HG03342 (cell line): Measurements from ENCODE around the gene DRC7.
"Not testable (repeated sequence)": the region's sequence is repeated elsewhere in the genome, so short reads cannot be mapped to it uniquely, and the experiment has no call there.

Source experiments
- ATAC-seq: cut with Tn5 transposase; IDR thresholded peaks from one replicate; pipeline ENCODE4 v1.9.1; 2021; ENCODE audit warnings: mild to moderate bottlenecking, moderate library complexity; ENCODE audit not compliant: unreplicated experiment

The DRC7 gene

DNA sequence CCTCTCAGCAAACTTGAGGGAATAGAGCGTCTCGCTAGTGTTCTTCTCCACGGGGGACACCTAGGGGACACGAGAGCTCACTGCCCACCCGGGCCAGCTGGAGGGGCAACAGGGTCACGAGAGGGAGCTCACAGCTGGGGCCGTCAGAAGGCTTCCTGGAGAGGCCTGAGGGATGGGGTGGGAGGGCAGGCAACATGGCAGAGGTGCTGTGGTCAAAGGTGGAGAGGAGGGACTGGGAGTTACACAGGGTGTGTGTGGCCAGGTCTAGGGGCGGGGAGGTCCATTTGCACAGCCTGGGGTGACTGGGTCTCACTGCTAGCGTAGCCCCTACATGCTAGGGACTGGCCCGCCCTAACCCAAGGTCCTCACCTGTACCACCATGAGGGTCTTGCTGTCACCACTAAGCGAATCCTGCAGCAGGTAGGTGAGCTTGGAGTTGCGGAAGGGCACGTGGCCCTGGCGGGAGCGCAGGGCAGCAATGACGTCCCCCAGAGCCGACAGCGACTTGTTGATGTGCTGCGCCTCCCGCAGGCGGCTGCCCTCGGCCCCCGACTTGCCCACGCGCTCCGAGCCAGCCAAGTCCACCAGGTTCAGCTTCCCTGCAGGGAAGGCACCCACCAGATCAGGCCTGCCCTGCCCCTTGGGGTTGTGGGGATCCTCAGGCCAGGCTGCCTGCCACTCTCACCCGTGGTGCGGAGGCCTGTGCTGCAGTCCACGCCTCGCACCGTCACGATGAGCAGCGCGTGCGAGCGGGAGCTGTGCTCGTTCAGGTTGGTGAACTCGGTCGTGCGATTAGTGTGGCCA lies 66.0 kb downstream of the DRC7 start:
- no peak for ATAC-seq

DNA sequence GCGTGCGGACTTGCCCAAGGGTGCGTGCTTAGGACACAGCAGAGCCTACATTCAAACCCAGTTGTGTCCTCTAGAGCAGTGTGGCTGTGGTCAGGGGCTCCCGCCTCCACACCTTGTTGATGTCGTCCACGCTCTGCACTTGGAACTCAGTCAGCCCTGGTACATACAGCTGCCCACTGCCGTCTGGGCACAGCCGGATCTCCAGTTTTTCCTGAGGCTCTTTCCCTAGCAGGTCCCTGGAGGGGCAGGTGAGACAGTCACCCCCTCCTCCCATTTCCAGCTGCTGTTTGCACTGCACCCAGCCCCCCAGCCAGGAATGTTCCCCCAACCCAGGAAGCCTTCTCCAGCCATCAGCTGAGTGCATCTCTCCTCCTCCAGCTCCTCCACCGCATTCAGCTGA lies 66.7 kb downstream of the DRC7 start:
- ATAC-seq: no peak

DNA sequence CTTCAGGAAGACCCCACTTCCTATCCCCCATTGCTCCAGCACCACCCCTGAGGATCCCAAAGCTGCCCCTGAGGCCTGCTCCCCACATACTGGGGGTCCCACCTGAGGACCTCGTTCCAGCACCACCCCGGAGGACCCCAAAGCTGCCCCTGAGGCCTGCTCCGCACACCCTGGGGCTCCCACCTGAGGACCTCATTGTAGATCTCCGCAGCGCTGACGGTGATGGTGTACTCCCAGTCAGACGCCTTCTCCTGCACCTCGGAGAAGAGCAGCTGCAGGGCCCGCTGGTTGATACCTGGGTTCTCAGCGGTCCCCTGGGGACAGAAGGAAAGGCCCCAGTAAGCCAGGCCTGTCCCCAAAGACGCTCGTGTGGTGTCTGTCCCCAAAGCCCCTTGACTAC lies 67.4 kb downstream of the DRC7 start:
- ATAC-seq: no peak

DNA sequence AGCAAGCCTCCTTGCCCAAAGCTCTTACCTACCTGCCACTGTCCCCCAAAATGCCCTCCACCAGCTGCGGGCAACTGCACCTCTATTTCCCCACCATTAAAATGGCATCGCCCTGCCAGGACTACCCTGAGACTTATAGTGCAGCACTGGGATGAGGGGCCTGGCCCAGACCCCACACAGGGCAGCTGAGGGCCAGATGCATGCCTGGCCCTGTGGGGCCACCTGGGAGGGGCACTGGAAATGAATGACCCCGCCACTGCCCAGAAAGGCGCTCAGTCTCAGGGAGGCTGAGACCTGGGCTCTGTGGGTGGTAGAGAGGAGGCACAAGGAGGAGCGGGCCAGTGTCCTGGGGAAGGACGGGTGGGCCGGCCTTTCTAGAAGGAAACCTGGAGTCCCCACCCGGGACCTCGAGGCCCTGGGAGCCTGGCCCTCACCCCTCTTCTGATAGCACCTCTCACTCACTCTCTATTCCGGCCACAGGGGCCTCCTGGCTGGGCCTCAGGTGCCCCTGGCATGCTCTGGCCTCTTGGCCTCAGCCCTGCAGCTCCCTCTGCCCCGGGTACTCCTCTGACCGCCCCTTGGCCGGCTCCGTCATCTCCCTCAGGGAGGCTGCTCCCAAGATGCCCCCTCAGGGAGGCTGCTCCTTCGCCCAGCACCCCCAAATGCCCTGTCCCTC lies 67.9 kb downstream of the DRC7 start:
- ATAC-seq: no peak

DNA sequence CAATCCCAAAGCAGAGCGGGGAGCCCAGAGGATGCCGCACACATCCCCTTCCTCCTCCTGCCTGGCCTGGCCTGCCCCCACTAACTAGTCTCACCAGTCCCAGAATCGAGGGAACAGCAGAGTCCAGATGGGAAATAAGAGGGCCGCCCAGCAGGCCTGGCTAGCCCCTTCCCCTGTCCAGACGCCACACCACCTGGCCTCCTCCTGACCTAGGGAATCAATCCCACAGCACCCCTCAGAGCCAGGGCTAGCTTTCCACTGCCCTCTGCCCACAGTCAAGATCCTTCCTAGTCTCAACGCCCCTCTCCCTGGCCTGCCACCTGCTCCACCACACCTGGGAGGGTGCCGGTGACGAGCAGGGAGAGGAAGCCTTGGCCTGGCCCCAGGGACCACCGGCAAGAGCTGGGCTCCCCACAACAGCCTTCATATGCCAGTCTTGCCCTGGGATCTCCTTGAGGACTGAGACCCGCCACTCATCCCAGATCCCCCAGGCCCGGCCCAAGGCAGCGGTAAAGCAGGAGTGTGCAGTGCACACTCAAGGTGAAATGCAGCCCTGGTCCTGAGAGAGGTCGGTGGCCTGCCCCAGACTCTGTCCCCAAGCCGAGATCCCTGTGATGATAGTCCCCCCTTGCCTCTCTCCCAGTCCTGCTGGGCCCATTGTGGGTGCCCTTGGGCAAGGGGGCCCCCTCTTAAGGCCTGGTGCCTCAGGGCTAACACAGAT lies 68.8 kb downstream of the DRC7 start:
- no peak for ATAC-seq

DNA sequence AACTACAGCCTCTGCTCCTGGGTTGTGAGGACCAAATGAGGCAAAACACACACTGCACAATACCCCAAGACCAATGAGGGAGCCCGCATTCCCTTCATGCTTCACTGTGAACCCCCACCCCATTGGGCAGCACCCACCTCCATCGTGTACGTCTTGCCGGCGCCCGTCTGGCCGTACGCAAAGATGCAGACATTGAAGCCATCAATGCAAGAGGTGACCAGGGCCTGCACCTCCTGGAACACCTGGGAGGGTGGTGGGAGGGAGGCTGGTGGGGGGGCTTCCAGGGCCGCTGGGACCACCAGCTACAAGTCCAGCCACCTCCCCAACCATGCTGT lies 69.4 kb downstream of the DRC7 start:
- ATAC-seq: no peak

DNA sequence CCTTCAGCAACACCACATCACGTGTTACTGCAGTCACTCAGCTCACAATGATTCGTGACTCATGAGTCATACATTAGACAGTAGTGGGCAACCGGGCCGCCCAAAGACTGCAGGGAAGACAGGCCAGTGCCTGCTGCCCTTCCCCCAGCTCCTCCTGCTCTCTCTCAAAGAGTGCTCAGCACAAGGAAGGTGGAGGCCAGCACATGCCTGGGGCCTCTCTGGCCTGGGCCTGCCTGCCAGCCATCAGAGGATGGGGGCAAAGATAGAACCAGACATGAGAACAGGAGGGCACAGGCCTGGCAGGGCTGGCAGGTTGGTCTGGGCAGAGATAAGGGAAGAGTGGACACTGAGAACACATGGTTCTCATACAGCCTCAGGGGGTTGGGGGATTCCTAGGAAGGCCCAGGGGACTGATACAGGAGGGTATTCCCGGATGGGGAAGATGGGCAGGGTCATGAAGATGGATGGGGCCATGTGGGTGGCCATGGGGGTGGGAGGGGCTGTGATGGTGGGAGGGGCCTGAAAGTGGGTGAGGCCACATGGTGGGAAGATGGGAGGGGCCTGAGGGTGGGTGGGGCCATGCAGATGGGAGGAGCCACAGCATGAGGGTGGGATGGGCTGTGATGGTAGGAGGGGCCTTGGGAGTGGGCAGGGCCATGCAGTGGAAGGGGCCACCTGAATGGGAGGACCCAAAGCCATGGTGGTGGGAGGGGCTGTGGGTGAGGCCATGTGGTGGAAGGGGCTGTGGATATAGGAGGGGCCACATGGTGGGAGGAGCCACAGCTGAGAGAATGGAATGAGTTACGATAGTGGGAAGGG lies 69.9 kb downstream of the DRC7 start:
- peak; percentile 56 for ATAC-seq

DNA sequence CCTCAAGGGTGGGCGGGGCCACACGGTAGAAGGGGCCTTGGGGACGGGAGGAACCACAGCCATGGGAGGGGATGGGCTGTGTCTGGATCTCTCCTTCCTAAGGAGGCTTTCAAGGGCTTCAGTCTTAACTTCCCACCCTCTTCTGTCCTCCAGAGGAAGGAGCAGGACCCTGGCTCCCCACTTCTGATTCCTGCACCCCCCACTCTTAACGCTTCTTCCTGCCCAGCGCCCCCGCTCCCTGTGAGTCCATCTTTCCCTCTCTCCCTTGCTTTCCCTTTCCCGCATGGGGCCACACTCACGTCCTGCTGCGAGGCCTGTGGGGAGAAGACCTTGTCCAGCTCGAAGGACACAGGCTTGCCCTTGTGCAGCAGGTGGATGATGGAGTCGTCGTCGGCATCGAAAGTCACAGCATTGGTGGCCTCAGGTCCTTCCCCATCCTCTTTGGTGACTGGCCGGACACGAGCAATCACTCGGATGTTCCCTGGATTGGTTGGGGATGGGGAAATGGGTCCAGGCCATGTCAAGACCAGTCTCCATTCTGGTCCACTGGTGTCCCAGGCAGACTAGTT lies 70.6 kb downstream of the DRC7 start:
- ATAC-seq: no peak

DNA sequence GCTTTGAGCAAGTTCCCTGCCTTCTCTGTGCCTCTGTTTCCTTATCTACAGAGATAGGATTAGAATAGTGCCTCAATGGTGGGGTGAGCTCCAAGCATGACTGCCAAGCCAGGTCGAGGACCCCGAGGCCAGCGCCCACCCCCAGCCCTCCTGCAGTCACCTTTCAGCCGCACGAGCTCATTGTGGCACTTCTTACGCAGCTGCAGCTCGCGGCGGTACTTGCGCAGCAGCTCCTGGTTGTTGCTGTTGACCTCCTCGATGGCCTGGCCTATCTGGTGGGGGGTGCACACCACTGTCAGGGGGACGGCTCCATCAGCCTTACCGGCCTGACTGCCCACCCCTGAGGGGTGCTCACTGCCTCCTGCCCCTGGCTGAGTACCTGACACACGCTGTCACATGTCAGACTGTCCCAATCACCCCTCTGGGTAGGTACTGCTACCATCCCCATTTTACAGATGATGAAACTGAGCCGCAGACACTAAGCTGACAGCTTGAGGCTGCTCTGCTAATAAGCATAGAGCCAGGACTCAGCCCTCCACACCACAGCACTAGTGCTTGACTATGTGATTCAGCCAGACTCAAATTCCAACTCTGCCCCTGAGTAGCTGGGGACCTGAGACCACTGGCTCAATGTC lies 72.2 kb downstream of the DRC7 start:
- ATAC-seq: no peak

DNA sequence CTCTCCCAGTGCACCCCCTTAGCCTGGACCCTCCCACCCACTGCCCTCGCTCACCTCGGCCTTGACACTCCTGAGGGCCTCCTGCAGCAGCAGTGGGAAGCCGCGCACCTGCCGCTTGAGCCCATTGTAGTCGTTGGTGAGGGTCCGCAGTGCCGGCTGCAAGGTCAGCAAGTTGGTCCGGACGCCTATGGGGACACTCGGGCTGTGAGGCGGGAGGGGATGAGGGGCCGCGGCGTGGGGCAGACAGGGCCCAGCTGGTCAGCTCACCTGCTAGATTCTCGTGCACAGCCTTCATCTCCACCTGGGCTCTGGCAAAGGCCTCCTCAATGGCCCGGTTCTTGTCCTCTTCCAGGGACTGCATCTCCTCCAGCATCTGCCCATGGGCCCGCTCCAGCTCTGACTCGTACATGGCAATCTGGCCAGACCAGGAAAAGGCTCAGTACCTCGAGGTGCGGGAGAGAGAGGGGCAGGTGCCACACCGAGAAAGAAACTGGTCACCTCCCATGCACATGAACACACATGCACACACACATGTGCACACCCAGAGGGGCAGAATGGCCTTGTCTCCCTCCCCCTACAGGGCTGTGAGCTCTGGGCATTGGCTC lies 75.0 kb downstream of the DRC7 start:
- ATAC-seq: no peak

DNA sequence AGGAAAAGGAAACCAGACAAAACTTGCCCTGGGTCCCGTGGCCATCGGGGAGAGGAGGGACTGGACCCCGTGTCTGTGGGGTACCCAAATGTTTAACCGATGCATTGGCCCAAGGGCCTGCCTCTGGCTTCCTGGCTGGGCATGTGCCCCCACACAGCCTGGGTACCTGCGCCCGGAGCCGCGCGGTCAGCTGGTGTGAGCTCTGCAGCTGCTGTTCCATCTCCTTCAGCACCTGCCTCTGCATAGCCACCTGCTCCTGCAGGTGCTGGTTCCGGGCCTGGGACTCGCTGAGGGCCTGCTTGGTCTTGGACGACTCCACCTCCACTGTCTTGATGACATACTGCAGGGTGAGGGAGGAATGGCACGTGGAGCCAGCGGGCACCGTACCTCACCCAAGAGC lies 75.8 kb downstream of the DRC7 start:
- ATAC-seq: no peak

DNA sequence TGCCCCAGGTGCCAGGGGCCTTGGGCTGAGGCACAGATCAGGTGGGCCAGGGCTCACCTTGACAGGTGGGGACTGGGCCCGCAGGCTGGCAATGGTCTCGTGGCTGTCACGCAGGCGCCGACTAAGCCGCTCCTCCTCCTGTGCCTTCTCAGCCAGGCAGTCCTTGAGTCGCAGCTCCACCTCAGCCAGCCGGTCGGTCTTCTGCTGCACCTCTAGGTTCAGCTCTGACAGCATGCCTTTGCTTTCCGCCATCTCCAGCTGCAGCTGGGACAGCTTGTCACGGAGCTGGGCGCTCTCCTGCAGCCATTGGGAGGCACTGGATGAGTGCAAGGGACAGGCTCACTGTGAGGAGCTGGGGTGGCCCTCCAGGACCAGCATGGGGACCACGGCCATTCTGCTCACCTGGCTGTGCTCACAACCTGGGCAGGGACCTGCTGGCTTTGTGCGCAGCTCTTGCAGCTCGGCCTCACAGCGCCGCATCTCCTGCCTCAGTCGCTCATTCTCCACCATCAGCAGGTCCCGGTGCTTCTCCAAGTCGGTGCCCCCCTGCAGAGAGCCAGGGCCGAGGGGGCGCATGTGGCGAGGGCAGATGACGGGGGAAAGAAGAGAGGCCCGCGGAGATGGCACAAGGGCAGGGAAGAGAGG lies 76.7 kb downstream of the DRC7 start:
- no peak for ATAC-seq

DNA sequence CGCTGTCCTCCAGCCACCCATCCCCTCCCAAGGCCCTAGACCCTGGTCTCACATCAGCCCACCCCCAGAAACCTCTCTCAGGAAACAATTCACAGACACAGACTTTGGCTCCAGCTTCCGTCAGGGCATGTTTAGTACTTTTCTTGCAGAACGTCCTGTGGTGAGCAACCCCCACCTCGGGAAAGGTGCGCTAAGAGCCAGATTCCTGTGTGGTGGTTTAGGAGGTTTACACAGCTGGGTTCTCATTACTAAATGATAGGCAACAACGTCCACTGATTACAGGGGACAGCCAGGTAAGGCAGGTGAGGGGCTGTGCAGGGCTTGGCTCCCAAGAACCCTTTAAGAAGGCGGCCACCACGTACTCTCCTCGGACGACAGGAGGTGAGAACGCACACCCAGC lies 78.4 kb downstream of the DRC7 start:
- no peak for ATAC-seq

DNA sequence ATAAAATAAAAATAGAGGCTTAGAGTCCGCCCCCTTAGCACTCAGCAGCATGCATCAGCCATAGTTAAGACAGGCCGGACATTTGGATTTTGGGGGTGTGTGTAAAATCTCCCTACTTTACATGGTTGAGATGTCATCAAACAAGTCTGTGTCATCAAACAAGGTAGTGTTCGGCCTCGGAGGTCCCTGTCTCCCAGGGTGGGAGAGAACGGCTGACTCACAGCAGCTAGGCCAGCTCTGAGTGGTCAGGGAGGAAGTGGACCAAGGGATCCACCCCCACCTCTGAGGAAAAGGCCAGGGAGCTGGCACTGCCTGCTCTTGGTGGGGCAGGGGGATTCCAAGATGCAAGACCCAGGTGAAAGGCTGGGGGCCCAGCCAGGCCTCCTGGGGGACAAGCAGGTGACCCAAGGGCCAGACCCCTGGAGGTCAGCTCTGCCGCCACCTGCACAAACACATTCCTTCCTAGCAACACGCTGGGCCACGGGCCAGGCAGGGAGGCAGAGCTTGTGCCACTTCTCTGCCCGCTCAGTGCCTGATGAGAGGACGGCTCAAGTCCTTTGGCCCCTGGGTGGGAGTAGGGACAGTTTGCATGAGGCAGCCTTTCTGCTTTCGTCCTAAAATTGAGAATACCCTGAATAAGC lies 79.2 kb downstream of the DRC7 start:
- ATAC-seq: no peak

DNA sequence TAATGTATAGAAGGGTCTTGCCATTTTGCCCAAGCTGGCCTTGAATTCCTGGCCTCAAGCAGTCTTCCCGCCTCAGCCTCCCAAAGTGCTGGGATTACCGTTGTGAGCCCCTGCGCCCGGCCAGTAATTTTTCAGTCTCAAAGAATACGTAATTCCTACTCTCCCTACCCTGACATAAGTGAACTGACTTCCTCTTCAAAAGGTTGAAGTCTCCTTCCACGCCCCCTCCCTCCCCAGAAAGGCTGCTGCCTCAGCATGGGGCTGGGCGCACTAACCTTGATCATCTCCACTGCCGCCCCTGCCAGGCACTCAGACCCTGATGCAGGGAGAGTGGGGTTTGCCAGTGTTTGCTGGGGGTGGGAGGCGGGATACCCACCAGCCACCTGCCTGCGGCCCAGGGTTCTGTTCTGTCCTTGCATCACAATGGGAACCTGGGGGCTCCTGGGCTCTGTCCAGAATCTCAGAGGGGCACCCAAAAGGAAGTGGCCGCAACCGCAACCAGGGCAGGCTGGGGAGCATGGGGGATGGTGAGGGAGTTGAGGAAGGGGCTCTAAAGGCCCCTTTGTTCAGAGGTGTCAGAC lies 80.2 kb downstream of the DRC7 start:
- ATAC-seq: no peak

DNA sequence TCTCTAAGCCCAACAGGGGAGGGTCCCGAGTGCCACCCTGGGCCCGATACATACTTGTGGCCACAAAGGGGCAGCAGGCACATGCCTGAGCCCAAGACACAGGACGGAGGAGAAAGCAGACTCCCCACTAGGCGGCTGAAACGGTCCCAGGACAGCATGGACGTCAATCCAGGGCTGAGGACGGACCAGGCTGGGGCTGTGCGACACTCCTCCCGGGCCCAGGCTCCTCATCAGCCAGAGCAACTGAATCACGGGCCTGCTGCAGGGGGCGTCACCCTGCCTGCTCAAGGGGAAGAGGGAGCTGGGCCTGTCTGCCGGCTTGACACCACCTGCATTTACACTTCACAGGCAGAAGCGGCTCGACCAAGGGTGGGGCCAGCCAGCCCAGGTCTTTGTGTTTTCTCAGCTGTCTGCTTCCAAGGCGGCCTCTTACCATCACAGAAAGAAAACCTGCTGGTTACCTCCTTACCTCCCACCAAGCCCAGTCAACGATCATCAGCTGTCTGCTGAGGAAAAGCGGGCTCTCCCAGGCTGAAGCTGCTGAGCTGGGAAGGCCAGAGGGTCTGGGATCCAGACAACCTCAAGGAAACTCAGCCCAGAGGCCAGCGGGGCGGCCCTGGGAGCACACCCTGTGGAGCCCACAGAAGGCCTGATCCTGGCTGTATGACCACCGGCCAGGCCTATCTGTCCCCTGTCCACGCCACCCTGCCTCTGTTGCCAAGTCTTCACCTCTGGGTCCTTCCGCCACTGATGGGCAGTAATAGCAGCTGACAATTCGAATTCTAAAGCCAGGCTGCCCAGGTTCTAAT lies 81.3 kb downstream of the DRC7 start:
- no peak for ATAC-seq

DNA sequence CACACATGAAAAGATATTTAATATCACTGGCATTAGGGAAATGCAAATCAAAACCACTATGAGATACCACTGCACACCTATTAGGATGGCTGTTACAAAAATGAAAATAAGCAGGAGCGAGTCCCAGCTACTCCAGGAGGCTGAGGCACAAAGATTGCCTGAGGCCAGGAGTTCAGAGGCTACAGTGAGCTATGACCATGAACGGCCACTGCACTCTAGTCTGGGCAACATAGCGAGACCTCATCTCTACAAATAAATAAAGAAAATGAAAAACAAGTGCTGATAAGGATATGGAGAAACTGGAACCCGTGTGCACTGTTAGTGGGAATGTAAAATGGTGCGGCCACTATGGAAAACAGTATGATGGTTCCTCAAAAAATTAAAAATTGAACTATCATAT lies 84.1 kb downstream of the DRC7 start:
- ATAC-seq: no peak

DNA sequence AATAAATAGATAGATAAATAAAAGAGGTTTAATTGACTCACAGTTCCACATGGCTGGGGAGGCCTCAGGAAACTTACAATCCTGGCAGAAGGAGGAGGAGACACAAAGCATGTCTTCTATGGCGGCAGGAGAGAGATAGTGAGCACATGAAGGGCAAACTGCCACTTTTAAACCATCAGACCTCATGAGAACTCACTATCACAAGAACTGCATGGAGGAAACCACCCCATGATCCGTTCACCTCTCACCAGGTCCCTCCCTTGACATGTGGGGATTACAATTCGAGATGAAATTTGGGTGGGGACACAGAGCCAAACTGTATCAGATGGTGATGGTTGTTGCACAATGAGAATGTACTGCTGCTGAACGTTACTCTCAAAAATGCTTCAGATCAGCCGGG lies 85.2 kb downstream of the DRC7 start:
- not testable (repeated sequence) for ATAC-seq
